Right ventricle myocardium superior (tissue), 1 donor: Measurements from ENCODE around the gene CYP11A1. TPM values are rescaled to one million over a fixed set of nuclear protein-coding genes. Genes with fewer than 3 reads are reported as not detected.

ENCODE experiments used
- ATAC-seq: fragments of 200-7000 bp; cut with Tn5 transposase; one replicate; pipeline ENCODE4 v1.9.1; 2020; ENCODE audit warnings: mild to moderate bottlenecking; ENCODE audit not compliant: poor library complexity
- DNase-seq: peaks from one replicate; pipeline ENCODE4 v3.0.0-alpha.2; 2020
- intact Hi-C: fragments of 100-400 bp; cut with DNase I; formaldehyde crosslinking; loops from one replicate; pipeline ENCODE4 v1.11.2; 2022
- microRNA-seq: library from miRNA; unstranded; fragments of <30 nt; microRNA quantifications from one replicate; pipeline ENCODE4 v1.2.0, GENCODE V29; 2020
- total RNA-seq: library from RNA; stranded (reverse); fragmentation: NEBNext Ultra II Directional; extraction: Animal tissue kit (Norgen Biotek cat#: 25700); gene quantifications from one replicate; pipeline ENCODE4 v1.2.1, GENCODE V29; 2021
- donor health status: DM: no; HTN: yes; CAD: no; lungs with severe emphysema.

Gene CYP11A1
- total RNA-seq, 1 donor from 2014 or later = 0.51 TPM

GRCh38 chr15:74300057-74300795, 67.2 kb downstream of the CYP11A1 start:
- intact Hi-C loops = no loop called here
- ATAC-seq = no peak
- DNase-seq = no peak

GRCh38 chr15:74297887-74298286, 69.6 kb downstream of the CYP11A1 start:
- DNase-seq (no peak), ATAC-seq (no peak)
- intact Hi-C loops = no loop called here

GRCh38 chr15:74295800-74296199, 71.6 kb downstream of the CYP11A1 start:
- intact Hi-C loops = no loop called here
- DNase-seq = no peak
- no peak for ATAC-seq

- DNase-seq = no peak
- intact Hi-C loops = no loop called here
- ATAC-seq = no peak
Measured at GRCh38 chr15:74294010-74294409, 73.4 kb downstream of the CYP11A1 start.

- ATAC-seq (no peak), DNase-seq (no peak)
- intact Hi-C loops = no loop called here
Measured at GRCh38 chr15:74293021-74293810, 74.2 kb downstream of the CYP11A1 start.

GRCh38 chr15:74291101-74292071, 76.1 kb downstream of the CYP11A1 start:
- peak; percentile 88 for DNase-seq
- ATAC-seq = peak; percentile 89
- intact Hi-C loops = no loop called here

- DNase-seq (no peak), ATAC-seq (no peak)
- intact Hi-C loops = no loop called here
Measured at GRCh38 chr15:74290645-74291044, 76.8 kb downstream of the CYP11A1 start.

GRCh38 chr15:74289671-74290070, 77.8 kb downstream of the CYP11A1 start:
- ATAC-seq = no peak
- DNase-seq = no peak
- intact Hi-C loops = no loop called here

Small RNA genes within 50 kb of the gene (microRNA-seq; reads per million reads assigned to microRNA genes)
- gene MIR6881 = not detected

Other genes with a start within 250 kb of the CYP11A1 start
- gene ISLR2, start 237.1 kb downstream of the CYP11A1 start, total RNA-seq = 2.7 TPM
- 11.6 TPM for gene ISLR, start 193.9 kb downstream of the CYP11A1 start, total RNA-seq
- gene STRA6, start 164.9 kb downstream of the CYP11A1 start, total RNA-seq = not detected
- gene CCDC33, start 131.3 kb downstream of the CYP11A1 start, total RNA-seq = not detected
- 1.2 TPM for gene SEMA7A, start 66.3 kb upstream of the CYP11A1 start, total RNA-seq
- gene UBL7, start 93.5 kb upstream of the CYP11A1 start, total RNA-seq = 44.6 TPM
- gene ARID3B, start 173.6 kb upstream of the CYP11A1 start, total RNA-seq = 1.6 TPM
- 44.0 TPM for gene CLK3, start 248.2 kb upstream of the CYP11A1 start, total RNA-seq